Fibroblast of lung (primary cell): ENCODE measurements around the gene TSPAN18. TPM values are rescaled to one million over a fixed set of nuclear protein-coding genes. Genes with fewer than 3 reads are reported as not detected.

Experiments
- DNase-seq, 2 donors: peaks; one replicate each; pipeline versions ENCODE4 v3.0.0 to v3.0.0-alpha.2; 2010; ENCODE audit warnings: low read depth in 2 of 2
- H2AFZ ChIP-seq: 2 replicates; pipeline ENCODE4 v1.5.1; 2012; ENCODE audit warnings: low read length, control low read depth, inconsistent platforms
- H3K27ac ChIP-seq: 2 replicates; pipeline ENCODE4 v1.5.1; 2011; ENCODE audit warnings: low read length, control low read depth; ENCODE audit not compliant: insufficient read depth
- H3K27me3 ChIP-seq: 2 replicates; pipeline ENCODE4 v1.5.1; 2011; ENCODE audit warnings: mild to moderate bottlenecking, low read length; ENCODE audit not compliant: control insufficient read depth, insufficient read depth
- H3K36me3 ChIP-seq: 2 replicates; pipeline ENCODE4 v1.5.1; 2011; ENCODE audit warnings: low read length; ENCODE audit not compliant: control insufficient read depth, insufficient read depth
- H3K4me1 ChIP-seq: 2 replicates; pipeline ENCODE4 v1.5.1; 2011; ENCODE audit warnings: low read length; ENCODE audit not compliant: control insufficient read depth, insufficient read depth; ENCODE audit errors: extremely low read depth
- H3K4me2 ChIP-seq: 2 replicates; pipeline ENCODE4 v1.5.1; 2011; ENCODE audit warnings: low read length, control low read depth; ENCODE audit not compliant: insufficient read depth; ENCODE audit errors: extremely low read depth
- H3K4me3 ChIP-seq, 4 experiments: fragments of 200-600 bp in 1 of 4; sonication (generic) in 1 of 4; replicated peaks in 1 of 4; 2 replicates each; pipeline ENCODE4 v1.5.1; 2011 to 2016; ENCODE audit warnings: low read length in 4 of 4, low read depth in 3 of 4, mild to moderate bottlenecking in 3 of 4, control low read depth in 2 of 4, inconsistent platforms in 1 of 4, mixed read lengths in 1 of 4; ENCODE audit not compliant: insufficient read depth in 1 of 4; ENCODE audit errors: control extremely low read depth in 1 of 4
- H3K79me2 ChIP-seq: 2 replicates; pipeline ENCODE4 v1.5.1; 2012; ENCODE audit warnings: mild to moderate bottlenecking, low read length, inconsistent platforms; ENCODE audit not compliant: control insufficient read depth, insufficient read depth
- H3K9ac ChIP-seq: 2 replicates; pipeline ENCODE4 v1.5.1; 2011; ENCODE audit warnings: mild to moderate bottlenecking, low read length, control low read depth; ENCODE audit not compliant: insufficient read depth
- H3K9me3 ChIP-seq: 2 replicates; pipeline ENCODE4 v1.5.1; 2012; ENCODE audit warnings: low read depth, low read length; ENCODE audit not compliant: control insufficient read depth, insufficient read depth
- H4K20me1 ChIP-seq: 2 replicates; pipeline ENCODE4 v1.5.1; 2011; ENCODE audit warnings: low read length; ENCODE audit not compliant: control insufficient read depth, insufficient read depth; ENCODE audit errors: extremely low read depth
- EZH2 ChIP-seq: IDR thresholded peaks from 2 replicates; pipeline ENCODE4 v1.5.1; 2012; ENCODE audit warnings: low read length, control low read depth, mild to moderate bottlenecking; ENCODE audit errors: missing control alignments
- polyA minus RNA-seq: library from RNA; depleted of rRNA, polyadenylated mRNA; stranded (reverse); fragments of >200 nt; gene quantifications from 2 replicates; pipeline ENCODE4 v1.2.3, GENCODE V29; 2011; ENCODE audit warnings: low replicate concordance
- polyA plus RNA-seq, 2 donors: library from polyadenylated mRNA; depleted of rRNA in 1 of 2; stranded (reverse) in 1 of 2; unstranded in 1 of 2; fragments of >200 nt; gene quantifications; 2 replicates each; pipeline ENCODE4 v1.2.1, GENCODE V29; 2011 to 2012; ENCODE audit warnings: missing spikeins in 1 of 2
- total RNA-seq: library from RNA; depleted of rRNA; stranded (reverse); fragments of >200 nt; gene quantifications from 2 replicates; pipeline ENCODE4 v1.2.1, GENCODE V29; 2014
- TF ChIP-seq, protein P1 (sequence below), 2 donors: IDR thresholded peaks in 1 of 2; conservative IDR thresholded peaks in 1 of 2; 1 replicate in 1 of 2; 2 replicates in 1 of 2; pipeline ENCODE4 v1.5.1; 2011 to 2012; ENCODE audit warnings: low read length in 2 of 2, control low read depth in 1 of 2, inconsistent platforms in 1 of 2, low read depth in 1 of 2, mild to moderate bottlenecking in 1 of 2

Gene TSPAN18
- 0.26 TPM in 1 of 2 replicates, not detected in the other for total RNA-seq
- polyA plus RNA-seq: 0.09 and 0.15 TPM in 2 replicates
- polyA plus RNA-seq (2012): 0.20 and 0.58 TPM in 2 replicates
- 0.55 TPM in 1 of 2 replicates, not detected in the other for polyA minus RNA-seq

DNA sequence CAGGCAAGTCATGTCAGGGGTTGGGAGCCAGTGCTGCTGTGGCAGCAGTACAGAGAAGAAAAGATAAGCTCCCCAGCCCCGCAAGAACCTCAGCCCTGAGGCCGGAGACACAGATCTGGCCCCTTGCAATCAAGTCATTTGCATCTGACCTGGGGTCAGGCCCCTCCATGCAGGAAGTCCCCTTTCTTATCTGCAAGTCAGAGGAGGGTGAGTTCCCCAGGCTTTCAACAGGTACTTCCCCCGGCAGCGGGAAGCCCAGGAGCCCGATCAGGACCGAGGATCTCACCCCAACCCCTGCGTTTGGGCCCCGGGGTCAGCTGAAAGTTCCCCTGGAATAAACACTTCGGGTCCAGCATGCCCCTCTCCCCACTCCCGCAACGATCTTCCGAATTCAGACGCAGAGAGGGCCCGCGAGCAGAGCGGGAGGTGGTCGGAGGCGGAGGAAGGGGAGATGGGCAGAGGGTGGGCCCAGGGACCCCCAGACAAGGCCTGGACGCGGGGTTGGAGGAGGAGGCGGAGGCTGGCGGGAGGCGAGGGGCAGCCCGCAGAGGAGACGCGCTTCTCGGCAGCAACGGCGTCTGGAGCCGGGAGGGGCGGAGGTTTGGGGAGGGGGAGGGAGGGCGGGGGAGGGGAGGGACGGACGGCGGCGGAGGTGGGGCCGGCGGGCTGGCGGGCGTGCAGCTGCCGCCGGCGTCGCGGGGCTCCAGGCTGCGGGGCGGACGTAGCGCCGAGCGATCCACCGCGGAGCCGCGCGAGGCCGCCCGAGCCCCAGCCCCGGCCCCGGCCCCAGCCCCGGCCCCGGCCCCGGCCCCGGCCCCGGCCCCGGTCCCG is at the start of gene TSPAN18:
TSS of gene TSPAN18 (plus strand) at position 680 of the 831 bp plus-strand sequence. CDS start 179,455 bp downstream, outside the sequence.
- peak within 1 kb of the TSS; percentile 70 for H3K4me2 ChIP-seq
- H3K4me1 ChIP-seq: no peaks in the 10 kb centered on the region
- H3K27ac ChIP-seq: no peak within 1 kb of the TSS
- H3K9ac ChIP-seq: no peak within 1 kb of the TSS
- no peaks in the 10 kb centered on the region for H3K9me3 ChIP-seq
- no peaks in the 10 kb centered on the region for H3K79me2 ChIP-seq
- H3K36me3 ChIP-seq: no peaks in the 10 kb centered on the region
- H2AFZ ChIP-seq: no peak within 1 kb of the TSS
- H4K20me1 ChIP-seq: no peaks in the 10 kb centered on the region
- DNase-seq: no peak
- peak within 1 kb of the TSS in 1 of 4 experiments; percentile 33 for H3K4me3 ChIP-seq
- peak; percentile 61 for TF ChIP-seq EZH2
- TF ChIP-seq, protein P1, sequence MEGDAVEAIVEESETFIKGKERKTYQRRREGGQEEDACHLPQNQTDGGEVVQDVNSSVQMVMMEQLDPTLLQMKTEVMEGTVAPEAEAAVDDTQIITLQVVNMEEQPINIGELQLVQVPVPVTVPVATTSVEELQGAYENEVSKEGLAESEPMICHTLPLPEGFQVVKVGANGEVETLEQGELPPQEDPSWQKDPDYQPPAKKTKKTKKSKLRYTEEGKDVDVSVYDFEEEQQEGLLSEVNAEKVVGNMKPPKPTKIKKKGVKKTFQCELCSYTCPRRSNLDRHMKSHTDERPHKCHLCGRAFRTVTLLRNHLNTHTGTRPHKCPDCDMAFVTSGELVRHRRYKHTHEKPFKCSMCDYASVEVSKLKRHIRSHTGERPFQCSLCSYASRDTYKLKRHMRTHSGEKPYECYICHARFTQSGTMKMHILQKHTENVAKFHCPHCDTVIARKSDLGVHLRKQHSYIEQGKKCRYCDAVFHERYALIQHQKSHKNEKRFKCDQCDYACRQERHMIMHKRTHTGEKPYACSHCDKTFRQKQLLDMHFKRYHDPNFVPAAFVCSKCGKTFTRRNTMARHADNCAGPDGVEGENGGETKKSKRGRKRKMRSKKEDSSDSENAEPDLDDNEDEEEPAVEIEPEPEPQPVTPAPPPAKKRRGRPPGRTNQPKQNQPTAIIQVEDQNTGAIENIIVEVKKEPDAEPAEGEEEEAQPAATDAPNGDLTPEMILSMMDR (conservative IDR thresholded peaks at IDR 0.05 in 1 of 2, IDR thresholded peaks at IDR 0.05 in 1 of 2; ENCODE audit: low read depth in 1 of 2, low read length in 2 of 2): no peak
- peaks cover 32% of the 10 kb centered on the region for H3K27me3 ChIP-seq

DNA sequence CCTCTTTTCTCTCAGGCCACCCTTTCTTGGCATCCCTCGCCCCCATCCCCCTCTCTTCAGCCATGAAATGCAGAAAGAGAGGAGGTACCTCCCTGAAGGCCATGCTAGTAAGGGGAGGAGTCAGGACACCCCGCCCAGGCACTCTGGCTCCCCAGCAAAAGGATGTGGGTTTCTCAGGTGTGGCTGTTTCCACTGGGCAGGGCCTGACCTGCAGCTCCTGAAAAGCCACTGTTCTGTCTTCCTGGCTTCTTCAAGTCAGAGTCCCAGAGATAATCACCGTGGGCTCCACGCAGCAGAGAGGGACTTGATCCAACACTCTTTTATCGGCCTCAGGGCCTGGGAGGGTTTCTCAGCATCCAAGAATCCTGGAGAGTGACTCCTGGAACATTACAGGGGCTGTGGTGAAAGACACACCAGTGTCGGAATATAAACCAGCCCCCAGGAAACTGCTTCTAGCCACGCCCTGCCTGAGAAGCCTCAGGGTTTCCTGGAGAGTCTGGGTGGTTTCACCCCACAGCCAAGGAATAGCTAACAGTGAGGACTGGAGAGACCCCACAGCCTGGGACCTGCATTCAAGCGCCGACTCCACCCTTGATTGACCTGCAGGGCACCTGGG is 45.7 kb upstream of the TSPAN18 start:
- no peak overlapping the region for H3K4me3 ChIP-seq
- H3K27me3 ChIP-seq: peaks cover 1% of the 10 kb centered on the region
- TF ChIP-seq, protein P1 (conservative IDR thresholded peaks at IDR 0.05 in 1 of 2, IDR thresholded peaks at IDR 0.05 in 1 of 2; ENCODE audit: low read depth in 1 of 2, low read length in 2 of 2): no peak
- no peak for TF ChIP-seq EZH2
- no peak overlapping the region for H3K9ac ChIP-seq
- no peaks in the 10 kb centered on the region for H4K20me1 ChIP-seq
- no peak overlapping the region for H2AFZ ChIP-seq
- no peaks in the 10 kb centered on the region for H3K79me2 ChIP-seq
- no peaks in the 10 kb centered on the region for H3K36me3 ChIP-seq
- H3K4me1 ChIP-seq: no peaks in the 10 kb centered on the region
- H3K9me3 ChIP-seq: no peaks in the 10 kb centered on the region
- no peak overlapping the region for H3K4me2 ChIP-seq
- no peak overlapping the region for H3K27ac ChIP-seq
- DNase-seq: peak in 1 of 2 donors; percentile 46

GRCh38 chr11:44681698-44682097 is 45.1 kb upstream of the TSPAN18 start:
- no peaks in the 10 kb centered on the region for H3K4me1 ChIP-seq
- H3K9ac ChIP-seq: no peak overlapping the region
- DNase-seq: peak; percentile 22 to 70
- no peak overlapping the region for H3K27ac ChIP-seq
- H2AFZ ChIP-seq: no peak overlapping the region
- H3K4me3 ChIP-seq: no peak overlapping the region
- H3K36me3 ChIP-seq: no peaks in the 10 kb centered on the region
- no peak overlapping the region for H3K4me2 ChIP-seq
- H4K20me1 ChIP-seq: no peaks in the 10 kb centered on the region
- no peaks in the 10 kb centered on the region for H3K79me2 ChIP-seq
- H3K27me3 ChIP-seq: peaks cover 2% of the 10 kb centered on the region
- no peaks in the 10 kb centered on the region for H3K9me3 ChIP-seq
- TF ChIP-seq EZH2: no peak
- TF ChIP-seq, protein P1 (conservative IDR thresholded peaks at IDR 0.05 in 1 of 2, IDR thresholded peaks at IDR 0.05 in 1 of 2; ENCODE audit: low read depth in 1 of 2, low read length in 2 of 2): no peak
